B cell (primary cell): ENCODE data around the gene COLQ. TPM values are rescaled to one million over a fixed set of nuclear protein-coding genes. Genes with fewer than 3 reads are reported as not detected.

Experiments used
- ATAC-seq: fragments of 200-7000 bp; cut with Tn5 transposase; one replicate; pipeline ENCODE4 v1.10.0; 2021; ENCODE audit warnings: low read depth, mild to moderate bottlenecking, moderate number of reproducible peaks, moderate library complexity
- CTCF ChIA-PET: fragments of 350-600 bp; sonication (Branson Sonifier 250); formaldehyde crosslinking; loops from one replicate; lab custom pipeline; 2021; ENCODE audit warnings: antibody characterized with exemption, inconsistent platforms; lab: Charles Lee
- POLR2A ChIA-PET: fragments of 350-600 bp; sonication (Branson Sonifier 250); formaldehyde crosslinking; loops from one replicate; lab custom pipeline; 2021; ENCODE audit warnings: antibody characterized with exemption; lab: Charles Lee
- DNase-seq: peaks from one replicate; pipeline ENCODE4 v3.0.0; 2013
- H2AFZ ChIP-seq: 2 replicates; pipeline ENCODE4 v1.6.1; 2012; ENCODE audit warnings: mild to moderate bottlenecking, low read depth, low read length; ENCODE audit not compliant: insufficient read depth, poor library complexity, severe bottlenecking
- H3K27ac ChIP-seq, 2 donors: 1 replicate in 1 of 2; 2 replicates in 1 of 2; pipeline ENCODE4 v1.5.1; 2012 to 2013; ENCODE audit warnings: low read length in 2 of 2, mild to moderate bottlenecking in 2 of 2, moderate library complexity in 1 of 2
- H3K27me3 ChIP-seq, 4 experiments: fragments of 200-600 bp in 1 of 4; sonication (generic) in 1 of 4; replicated peaks in 1 of 4; 1 replicate in 2 of 4; 2 replicates in 2 of 4; pipeline versions ENCODE4 v1.6.1 to v1.7.0; 2013 to 2016; ENCODE audit warnings: low read length in 3 of 4, mild to moderate bottlenecking in 2 of 4, mixed read lengths in 1 of 4, moderate library complexity in 1 of 4; ENCODE audit not compliant: insufficient read depth in 4 of 4, control insufficient read depth in 3 of 4; ENCODE audit errors: control extremely low read depth in 1 of 4
- H3K36me3 ChIP-seq, 2 experiments: replicated peaks in 1 of 2; 1 replicate in 1 of 2; 2 replicates in 1 of 2; pipeline versions ENCODE4 v1.6.1 to v1.7.1; 2013; ENCODE audit warnings: low read length in 1 of 2; ENCODE audit not compliant: insufficient read depth in 2 of 2, control insufficient read depth in 1 of 2; ENCODE audit errors: control extremely low read depth in 1 of 2, extremely low read depth in 1 of 2
- H3K4me1 ChIP-seq, 2 donors: fragments of 200-600 bp in 1 of 2; sonication (generic) in 1 of 2; 1 replicate in 1 of 2; 2 replicates in 1 of 2; pipeline versions ENCODE4 v1.5.1 to v1.6.1; 2013 to 2017; ENCODE audit warnings: low read length in 2 of 2; ENCODE audit not compliant: control insufficient read depth in 2 of 2, insufficient read depth in 2 of 2
- H3K4me2 ChIP-seq: replicated peaks from 2 replicates; pipeline ENCODE3; 2012; ENCODE audit warnings: mild to moderate bottlenecking, low read depth, low read length; ENCODE audit not compliant: poor library complexity, severe bottlenecking
- H3K4me3 ChIP-seq, 5 experiments: fragments of 200-600 bp in 1 of 5; sonication (generic) in 1 of 5; 1 replicate in 3 of 5; 2 replicates in 2 of 5; pipeline versions ENCODE4 v1.5.1 to v1.7.0; 2011 to 2016; ENCODE audit warnings: low read length in 4 of 5, mild to moderate bottlenecking in 4 of 5, low read depth in 2 of 5, control low read depth in 1 of 5, moderate library complexity in 1 of 5; ENCODE audit not compliant: insufficient read depth in 1 of 5; ENCODE audit errors: control extremely low read depth in 1 of 5, extremely low read depth in 1 of 5
- H3K79me2 ChIP-seq: fragments of 200-600 bp; sonication (generic); one replicate; pipeline ENCODE4 v1.6.0; 2016; ENCODE audit warnings: low read length; ENCODE audit not compliant: control insufficient read depth, insufficient read depth
- H3K9ac ChIP-seq: fragments of 200-600 bp; sonication (generic); 2 replicates; pipeline ENCODE4 v1.6.1; 2017; ENCODE audit warnings: mild to moderate bottlenecking, low read length, moderate library complexity
- H3K9me3 ChIP-seq, 3 donors: one replicate each; pipeline versions ENCODE4 v1.6.1 to v1.7.1; 2013; ENCODE audit warnings: low read length in 2 of 3; ENCODE audit not compliant: control insufficient read depth in 2 of 3, insufficient read depth in 1 of 3; ENCODE audit errors: control extremely low read depth in 1 of 3
- H4K20me1 ChIP-seq: 2 replicates; pipeline ENCODE4 v1.6.0; 2012; ENCODE audit warnings: mild to moderate bottlenecking, low read length; ENCODE audit not compliant: insufficient read depth, control insufficient read depth, poor library complexity, severe bottlenecking
- H3K27ac Mint-ChIP-seq: one replicate; pipeline ENCODE4 v1.8.0; 2021; ENCODE audit warnings: mixed read lengths
- H3K27me3 Mint-ChIP-seq: one replicate; pipeline ENCODE4 v1.8.0; 2021; ENCODE audit warnings: mixed read lengths
- H3K4me1 Mint-ChIP-seq: one replicate; pipeline ENCODE4 v1.8.0; 2021; ENCODE audit warnings: mixed read lengths
- H3K4me3 Mint-ChIP-seq: one replicate; pipeline ENCODE4 v1.8.0; 2021; ENCODE audit warnings: mixed read lengths
- H3K9me3 Mint-ChIP-seq: one replicate; pipeline ENCODE4 v1.8.0; 2022; ENCODE audit warnings: mixed read lengths; ENCODE audit not compliant: insufficient read depth
- CTCF ChIP-seq: fragments of 200-600 bp; IDR thresholded peaks from one replicate; pipeline ENCODE4 v1.8.0; 2022; ENCODE audit warnings: antibody characterized with exemption, mild to moderate bottlenecking
- EZH2 ChIP-seq: IDR thresholded peaks from 2 replicates; pipeline ENCODE4 v1.6.1; 2012; ENCODE audit warnings: borderline replicate concordance, low read depth, mild to moderate bottlenecking, moderate library complexity, low read length; ENCODE audit not compliant: insufficient read depth, poor library complexity, severe bottlenecking
- WGBS: methylation state at CpG from one replicate; pipeline ENCODE4 v1.1.5; 2013; ENCODE audit warnings: missing lambda C conversion rate; ENCODE audit not compliant: insufficient coverage; 5-methylcytosine and 5-hydroxymethylcytosine counted together
- intact Hi-C: fragments of 100-400 bp; cut with micrococcal nuclease; formaldehyde crosslinking; loops from one replicate; pipeline ENCODE4 v1.10.0; 2022
- polyA plus RNA-seq: library from polyadenylated mRNA; depleted of rRNA; stranded (reverse); fragments of >200 nt; gene quantifications from 2 replicates; pipeline ENCODE4 v1.2.3, GENCODE V29; 2012
- total RNA-seq, 2 donors: library from RNA; stranded (reverse); fragments of 120-200 nt in 1 of 2; gene quantifications; 1 replicate in 1 of 2; 2 replicates in 1 of 2; pipeline versions ENCODE4 v1.2.3 to v1.2.4, GENCODE V29; 2013 to 2022

Gene COLQ
- total and polyA plus RNA-seq, 2 donors (not counting 1 experiment from before 2014, with no cell fraction given), result 1.9 to 2.5 TPM

- POLR2A ChIA-PET, result no interaction called here
- Histone ChIP-seq H4K20me1 (no peaks in the 10 kb centered on the region), H3K4me1 (peaks cover 19 to 28% of the 10 kb centered on the region in 2 donors), H3K4me2 (peak overlapping the region; percentile 81), H3K27me3 (no peaks in the 10 kb centered on the region), H3K36me3 (peaks cover 6 to 37% of the 10 kb centered on the region in 2 experiments), H3K4me3 (peak overlapping the region; percentile 16 to 99 (median 94)), H3K27ac (peak overlapping the region in 1 of 2 donors; percentile 85), H2AFZ (no peak overlapping the region), H3K9me3 (no peaks in the 10 kb centered on the region), H3K79me2 (peaks cover 53% of the 10 kb centered on the region), H3K9ac (peak overlapping the region; percentile 99)
- H3K9me3 Mint-ChIP-seq, result no peaks in the 10 kb centered on the region
- WGBS, result 19% methylated on average over 3 of the region's 9 CpGs
- no peak for TF ChIP-seq EZH2
- TF ChIP-seq CTCF, result no peak
- peaks cover 45% of the 10 kb centered on the region for H3K4me1 Mint-ChIP-seq
- ATAC-seq (no peak), DNase-seq (peak; percentile 12)
- CTCF ChIA-PET, result interaction anchor here (1.4 to 1.6 kb wide), 2 partner anchors 128 to 161 kb away, joined by 3 to 5 read pairs; no protein-coding TSS in a partner anchor
- H3K27ac Mint-ChIP-seq, result peak overlapping the region; percentile 92
- intact Hi-C loops, result loop anchor here (5.0 to 10.0 kb wide), 2 partner anchors 776 to 836 kb away; partner anchors contain the start of genes CCDC174, DPH3 and OXNAD1
- peak overlapping the region; percentile 95 for H3K4me3 Mint-ChIP-seq
- H3K27me3 Mint-ChIP-seq, result no peaks in the 10 kb centered on the region
These were observed 93.0 kb downstream of the COLQ start for GRCh38 chr3:15428539-15428938.

- H3K36me3 ChIP-seq, result peaks cover 3 to 37% of the 10 kb centered on the region in 2 experiments
- H3K27ac ChIP-seq, result peak overlapping the region; percentile 75 to 85
- peak overlapping the region; percentile 88 to 99 (median 94) for H3K4me3 ChIP-seq
- H3K9ac ChIP-seq, result peak overlapping the region; percentile 99
- Mint-ChIP-seq H3K4me1 (peaks cover 45% of the 10 kb centered on the region), H3K27me3 (no peaks in the 10 kb centered on the region), H3K4me3 (peak overlapping the region; percentile 95), H3K27ac (peak overlapping the region; percentile 92), H3K9me3 (no peaks in the 10 kb centered on the region)
- peaks cover 19 to 28% of the 10 kb centered on the region in 2 donors for H3K4me1 ChIP-seq
- peak overlapping the region; percentile 81 for H3K4me2 ChIP-seq
- ATAC-seq, result no peak
- peak overlapping the region; percentile 96 for H2AFZ ChIP-seq
- WGBS, result 2% methylated on average over 11 of the region's 11 CpGs
- no peaks in the 10 kb centered on the region for H4K20me1 ChIP-seq
- TF ChIP-seq CTCF (no peak), EZH2 (no peak)
- H3K79me2 ChIP-seq, result peaks cover 53% of the 10 kb centered on the region
- POLR2A ChIA-PET, result no interaction called here
- no peaks in the 10 kb centered on the region for H3K27me3 ChIP-seq
- H3K9me3 ChIP-seq, result no peaks in the 10 kb centered on the region
- intact Hi-C loops, result loop anchor here (1.0 to 10.0 kb wide), 6 partner anchors 49 to 837 kb away; partner anchors contain the start of genes BTD, CAPN7, CCDC174 and DPH3
- CTCF ChIA-PET, result interaction anchor here (1.5 to 1.8 kb wide), 2 partner anchors 23 to 129 kb away, joined by 8 to 9 read pairs; no protein-coding TSS in a partner anchor
- DNase-seq, result no peak
These were observed 93.5 kb downstream of the COLQ start for GRCh38 chr3:15427981-15428380.
